OCI-LY3 (cell line): ENCODE results near the gene NFYB.

ENCODE experiments used
- CTCF ChIP-seq: fragments of 200-600, 300-600 bp; sonication (generic); IDR thresholded peaks from 2 replicates; pipeline ENCODE4 v1.5.1; 2014; ENCODE audit warnings: antibody characterized with exemption, low read length, low read depth
- EZH2phosphoT487 ChIP-seq: fragments of 200-600 bp; shearing (Covaris generic); IDR thresholded peaks from 2 replicates; pipeline ENCODE4 v1.6.1; 2018; ENCODE audit warnings: antibody characterized with exemption, mixed run types, low read depth

GRCh38 chr12:104105461-104105860 is 32.5 kb downstream of the NFYB start:
- no peak for TF ChIP-seq CTCF
- no peak for TF ChIP-seq EZH2phosphoT487
